Mesendoderm (in vitro differentiated cells): Measurements from ENCODE around the gene COX19.
"Not testable (repeated sequence)": the region's sequence is repeated elsewhere in the genome, so short reads cannot be mapped to it uniquely, and the experiment has no call there.

ENCODE experiments used
- DNase-seq: peaks from one replicate; pipeline ENCODE4 v3.0.0; 2013
- H2AK5ac ChIP-seq: 2 replicates; pipeline ENCODE4 v1.6.1; 2013; ENCODE audit warnings: low read length, inconsistent platforms
- H2BK120ac ChIP-seq: 2 replicates; pipeline ENCODE4 v1.6.1; 2013; ENCODE audit warnings: low read depth, mild to moderate bottlenecking, low read length, moderate library complexity, mixed read lengths
- H2BK15ac ChIP-seq: replicated peaks from 2 replicates; pipeline ENCODE4 v1.6.1; 2013; ENCODE audit warnings: low read depth, mild to moderate bottlenecking, moderate library complexity
- H2BK5ac ChIP-seq: 2 replicates; pipeline ENCODE4 v1.6.1; 2013; ENCODE audit warnings: low read length, inconsistent platforms
- H3K18ac ChIP-seq: 2 replicates; pipeline ENCODE4 v1.6.1; 2013; ENCODE audit warnings: mild to moderate bottlenecking, low read length, mixed read lengths
- H3K23ac ChIP-seq: one replicate; pipeline ENCODE4 v1.6.1; 2013; ENCODE audit warnings: low read length
- H3K27ac ChIP-seq: 2 replicates; pipeline ENCODE4 v1.5.1; 2013; ENCODE audit warnings: low read depth, mild to moderate bottlenecking, inconsistent platforms, low read length, moderate library complexity
- H3K27me3 ChIP-seq: 2 replicates; pipeline ENCODE4 v1.6.1; 2013; ENCODE audit warnings: low read length, control low read depth, mild to moderate bottlenecking, inconsistent platforms; ENCODE audit not compliant: insufficient read depth, poor library complexity
- H3K36me3 ChIP-seq: 2 replicates; pipeline ENCODE4 v1.6.1; 2013; ENCODE audit warnings: low read length, inconsistent platforms; ENCODE audit not compliant: control insufficient read depth, insufficient read depth
- H3K4ac ChIP-seq: one replicate; pipeline ENCODE4 v1.6.1; 2013; ENCODE audit warnings: low read depth, mild to moderate bottlenecking, low read length, moderate library complexity
- H3K4me1 ChIP-seq: 2 replicates; pipeline ENCODE4 v1.6.1; 2013; ENCODE audit warnings: low read depth, low read length, inconsistent platforms; ENCODE audit not compliant: control insufficient read depth
- H3K4me2 ChIP-seq: 2 replicates; pipeline ENCODE4 v1.6.1; 2013; ENCODE audit warnings: low read length
- H3K4me3 ChIP-seq: 2 replicates; pipeline ENCODE4 v1.5.1; 2013; ENCODE audit warnings: mild to moderate bottlenecking, low read length
- H3K56ac ChIP-seq: one replicate; pipeline ENCODE4 v1.6.1; 2013; ENCODE audit warnings: low read length
- H3K79me1 ChIP-seq: 2 replicates; pipeline ENCODE4 v1.6.1; 2013; ENCODE audit warnings: low read length, inconsistent platforms
- H3K79me2 ChIP-seq: 2 replicates; pipeline ENCODE4 v1.6.1; 2013; ENCODE audit warnings: mild to moderate bottlenecking, low read length; ENCODE audit not compliant: control insufficient read depth, insufficient read depth
- H3K9ac ChIP-seq: 2 replicates; pipeline ENCODE4 v1.6.1; 2013; ENCODE audit warnings: low read length, inconsistent platforms
- H4K5ac ChIP-seq: one replicate; pipeline ENCODE4 v1.6.1; 2013; ENCODE audit warnings: low read length
- H4K8ac ChIP-seq: one replicate; pipeline ENCODE4 v1.6.1; 2013; ENCODE audit warnings: low read depth, mild to moderate bottlenecking, control low read depth, low read length, moderate library complexity
- WGBS: extraction: QIAGEN DNeasy Blood & Tissue Kit; methylation state at CpG from one replicate; pipeline ENCODE4 v1.1.7; 2013; ENCODE audit warnings: low lambda C conversion rate, missing lambda C conversion rate; ENCODE audit not compliant: insufficient coverage; ENCODE audit errors: extremely low coverage; 5-methylcytosine and 5-hydroxymethylcytosine counted together

The COX19 gene

DNA sequence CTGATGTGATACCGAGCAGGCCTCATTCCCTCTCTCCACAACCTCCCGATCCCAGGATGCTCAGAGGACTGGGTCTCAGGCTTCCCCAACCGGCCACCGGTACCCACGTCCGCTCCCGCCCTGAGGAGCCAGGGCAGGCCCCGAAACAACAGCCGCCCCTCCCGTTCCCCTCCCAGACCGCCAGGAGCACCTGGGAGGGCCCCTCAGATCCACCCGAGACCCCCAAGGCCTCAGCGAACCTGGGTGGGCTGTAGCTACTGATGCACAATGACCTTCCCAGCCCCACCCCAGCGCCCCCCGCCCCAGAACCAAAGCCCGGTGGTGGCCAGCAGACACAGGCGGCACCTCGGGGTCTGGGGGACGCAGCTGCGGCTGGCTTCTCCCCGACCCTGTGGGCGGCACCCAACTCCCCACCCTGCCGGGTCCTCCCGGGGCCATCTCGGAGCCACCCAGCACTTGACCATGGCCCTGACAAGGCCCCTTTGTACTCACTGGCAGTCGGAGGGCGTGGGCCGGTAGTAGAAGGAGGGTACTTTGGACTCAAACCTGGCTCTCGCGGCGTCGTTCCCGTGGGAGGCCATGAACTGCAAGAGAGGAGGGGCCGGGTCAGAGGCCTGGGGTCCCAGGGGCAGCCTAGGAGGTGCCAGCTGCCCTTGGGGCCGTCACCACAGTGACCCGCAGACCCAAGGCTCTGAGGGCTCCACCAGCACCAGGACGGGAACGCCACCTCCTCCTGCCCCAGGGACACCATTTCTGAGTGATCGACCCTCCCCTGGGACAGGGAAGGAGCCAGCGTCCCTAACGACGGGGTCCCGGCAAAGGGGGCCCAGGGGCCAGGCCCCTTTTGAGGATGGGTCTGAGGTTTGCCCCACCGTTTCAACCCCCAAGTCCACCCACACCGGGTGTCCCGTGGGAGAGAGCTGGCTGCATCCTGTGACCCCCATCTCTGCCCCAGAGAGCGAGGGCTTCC lies 49.0 kb downstream of the COX19 start:
- H2AK5ac ChIP-seq = no peak overlapping the region
- H2BK5ac ChIP-seq = no peak overlapping the region
- no peak overlapping the region for H2BK120ac ChIP-seq
- H2BK15ac ChIP-seq = no peak overlapping the region
- no peaks in the 10 kb centered on the region for H3K36me3 ChIP-seq
- no peak overlapping the region for H3K56ac ChIP-seq
- no peaks in the 10 kb centered on the region for H3K27me3 ChIP-seq
- no peaks in the 10 kb centered on the region for H3K4me1 ChIP-seq
- no peak overlapping the region for H3K27ac ChIP-seq
- no peaks in the 10 kb centered on the region for H3K79me2 ChIP-seq
- no peak overlapping the region for H3K4me2 ChIP-seq
- no peak overlapping the region for H3K4ac ChIP-seq
- no peak overlapping the region for H3K4me3 ChIP-seq
- H3K18ac ChIP-seq = no peak overlapping the region
- no peak overlapping the region for H3K23ac ChIP-seq
- H3K9ac ChIP-seq = no peak overlapping the region
- H4K8ac ChIP-seq = no peak overlapping the region
- DNase-seq = no peak
- no peak overlapping the region for H4K5ac ChIP-seq
- no peaks in the 10 kb centered on the region for H3K79me1 ChIP-seq
- no CpG with 5 or more reads among the region's 47 CpGs for WGBS

DNA sequence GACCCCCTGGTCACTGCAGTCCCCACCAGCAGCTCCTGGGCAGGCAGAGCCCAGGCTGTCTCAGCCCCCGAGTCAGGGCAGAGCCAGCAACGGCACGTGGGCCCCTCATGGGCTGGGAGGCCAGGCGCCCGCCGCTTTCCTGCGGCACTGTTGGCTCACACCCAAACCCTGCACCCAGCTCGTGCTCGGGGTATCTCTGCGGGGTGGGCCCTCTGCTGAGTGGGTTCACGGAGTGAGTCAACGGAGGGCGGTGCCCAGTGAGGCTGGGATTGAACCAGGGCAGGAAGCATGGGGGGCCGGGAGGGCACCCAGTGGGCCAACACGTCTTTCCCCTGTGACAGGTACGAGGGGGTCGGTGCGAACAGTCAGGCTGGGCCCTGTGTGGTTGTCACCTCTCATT lies 49.7 kb downstream of the COX19 start:
- Histone ChIP-seq H3K4ac (no peak overlapping the region), H3K79me1 (no peaks in the 10 kb centered on the region), H3K27ac (no peak overlapping the region), H2BK5ac (no peak overlapping the region), H3K4me3 (no peak overlapping the region), H3K4me2 (no peak overlapping the region), H3K27me3 (no peaks in the 10 kb centered on the region), H2AK5ac (no peak overlapping the region), H2BK120ac (no peak overlapping the region), H3K18ac (no peak overlapping the region), H4K8ac (no peak overlapping the region), H4K5ac (no peak overlapping the region), H3K23ac (peak overlapping the region; percentile 9), H3K79me2 (no peaks in the 10 kb centered on the region), H3K36me3 (no peaks in the 10 kb centered on the region), H3K56ac (no peak overlapping the region), H2BK15ac (no peak overlapping the region), H3K4me1 (no peaks in the 10 kb centered on the region), H3K9ac (no peak overlapping the region)
- no CpG with 5 or more reads among the region's 18 CpGs for WGBS
- DNase-seq = no peak

DNA sequence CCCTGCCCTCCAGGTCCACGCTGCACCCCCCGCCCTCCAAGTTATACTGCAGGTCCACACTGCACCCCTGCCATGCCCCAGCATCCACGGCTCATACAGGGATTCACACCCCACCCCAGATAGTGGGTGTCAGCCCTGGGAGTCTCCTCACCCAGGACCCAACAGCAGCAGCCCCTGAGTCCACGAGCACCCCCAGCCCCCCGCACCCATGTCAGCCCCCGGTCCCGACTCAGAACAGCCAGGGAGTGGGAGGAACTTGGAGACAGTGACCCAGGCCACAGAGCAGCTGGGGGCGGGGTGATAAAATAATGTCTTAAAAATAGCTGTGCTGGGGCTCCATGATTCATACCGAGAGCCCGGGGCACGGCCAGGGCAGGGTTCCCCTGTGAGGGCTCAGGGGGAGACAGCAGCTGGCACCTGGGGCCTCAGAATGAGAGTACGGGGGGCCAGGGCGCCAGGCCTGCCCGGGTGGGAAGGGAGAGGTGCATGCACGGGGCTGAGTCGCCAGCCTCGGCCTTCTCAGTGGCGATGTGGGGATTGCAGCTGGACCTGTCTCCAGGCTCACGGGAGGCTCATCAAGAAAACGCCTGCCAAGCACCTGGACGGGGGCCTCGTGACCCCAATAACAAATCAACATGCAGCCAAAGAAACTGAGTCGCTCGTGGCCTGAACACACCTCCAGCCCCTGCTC lies 50.7 kb downstream of the COX19 start:
- Histone ChIP-seq H2AK5ac (no peak overlapping the region), H3K27me3 (no peaks in the 10 kb centered on the region), H3K36me3 (no peaks in the 10 kb centered on the region), H4K5ac (no peak overlapping the region), H3K79me1 (no peaks in the 10 kb centered on the region), H3K23ac (no peak overlapping the region), H3K27ac (no peak overlapping the region), H3K4me3 (no peak overlapping the region), H4K8ac (no peak overlapping the region), H2BK15ac (no peak overlapping the region), H3K9ac (no peak overlapping the region), H2BK120ac (no peak overlapping the region), H3K4me2 (no peak overlapping the region), H3K18ac (no peak overlapping the region), H3K56ac (no peak overlapping the region), H3K4ac (no peak overlapping the region), H3K4me1 (no peaks in the 10 kb centered on the region), H2BK5ac (no peak overlapping the region), H3K79me2 (no peaks in the 10 kb centered on the region)
- WGBS = no CpG with 5 or more reads among the region's 24 CpGs
- DNase-seq = no peak

DNA sequence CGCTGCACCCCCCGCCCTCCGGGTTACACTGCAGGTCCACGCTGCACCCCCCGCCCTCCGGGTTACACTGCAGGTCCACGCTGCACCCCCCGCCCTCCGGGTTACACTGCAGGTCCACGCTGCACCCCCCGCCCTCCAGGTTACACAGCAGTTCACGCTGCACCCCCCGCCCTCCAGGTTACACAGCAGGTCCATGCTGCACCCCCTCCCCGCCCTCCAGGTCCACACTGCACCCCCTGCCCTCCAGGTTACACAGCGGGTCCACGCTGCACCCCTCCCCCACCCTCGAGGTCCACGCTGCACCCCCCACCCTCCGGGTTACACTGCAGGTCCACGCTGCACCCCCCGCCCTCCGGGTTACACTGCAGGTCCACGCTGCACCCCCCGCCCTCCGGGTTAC lies 51.3 kb downstream of the COX19 start:
- not testable (repeated sequence) for H3K56ac ChIP-seq, DNase-seq, H3K27ac ChIP-seq, H3K79me1 ChIP-seq, H3K4me1 ChIP-seq, H3K4ac ChIP-seq, H3K27me3 ChIP-seq, H3K9ac ChIP-seq, H2AK5ac ChIP-seq, H4K5ac ChIP-seq, H3K18ac ChIP-seq, H3K4me3 ChIP-seq, H2BK15ac ChIP-seq, H3K79me2 ChIP-seq, H2BK5ac ChIP-seq, H3K23ac ChIP-seq, H2BK120ac ChIP-seq, H4K8ac ChIP-seq, H3K36me3 ChIP-seq, H3K4me2 ChIP-seq
- no CpG with 5 or more reads among the region's 25 CpGs for WGBS

DNA sequence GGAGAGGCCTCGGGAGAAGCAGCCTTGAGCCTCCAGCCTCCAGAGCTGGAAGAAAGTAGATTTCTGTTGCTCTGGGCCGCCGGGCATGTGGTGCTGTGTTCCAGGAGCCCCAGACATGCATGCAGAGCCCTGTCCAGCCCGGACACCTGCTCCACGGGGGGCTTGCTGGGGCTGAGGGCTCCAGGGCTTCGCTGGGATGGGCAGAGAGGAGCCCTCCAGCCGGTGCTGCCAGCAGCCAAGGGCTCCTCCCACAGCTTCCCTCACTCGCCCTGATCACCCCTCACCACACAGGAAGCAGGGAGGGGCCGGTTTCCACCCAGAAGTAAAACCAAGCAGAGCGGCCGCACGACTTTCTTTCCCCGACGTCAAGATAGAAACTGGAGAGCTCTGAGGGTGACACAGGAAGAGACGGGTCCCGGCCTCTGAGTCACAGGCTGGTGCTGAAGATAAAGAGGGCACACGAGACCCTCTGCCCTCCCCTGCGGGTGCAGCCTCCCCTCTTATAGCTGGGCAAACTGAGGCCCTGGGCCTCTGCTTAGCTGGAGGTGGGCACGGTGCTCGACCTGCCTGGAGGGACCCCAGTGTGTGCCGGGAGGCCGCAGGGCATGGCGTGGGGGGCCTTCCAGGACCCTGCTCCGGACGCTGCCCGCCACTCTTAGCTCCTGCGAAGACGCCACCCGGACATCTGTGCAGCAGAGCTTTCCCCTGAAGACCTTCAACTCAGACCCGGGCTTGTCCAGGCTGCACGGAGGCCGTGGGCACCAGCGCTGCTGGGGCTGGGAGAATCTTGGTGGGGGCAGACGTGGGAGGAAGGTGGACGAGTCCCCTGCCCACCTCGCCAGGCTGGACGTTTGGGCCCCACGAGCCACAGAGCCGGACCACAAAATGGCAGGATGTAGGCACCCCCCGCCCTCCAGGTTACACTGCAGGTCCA lies 52.0 kb downstream of the COX19 start:
- DNase-seq = peak; percentile 48
- Histone ChIP-seq H2BK5ac (no peak overlapping the region), H4K8ac (no peak overlapping the region), H2AK5ac (no peak overlapping the region), H3K56ac (no peak overlapping the region), H3K36me3 (no peaks in the 10 kb centered on the region), H3K23ac (no peak overlapping the region), H3K4me2 (no peak overlapping the region), H3K4me1 (no peaks in the 10 kb centered on the region), H2BK15ac (no peak overlapping the region), H3K9ac (no peak overlapping the region), H3K27me3 (no peaks in the 10 kb centered on the region), H3K27ac (no peak overlapping the region), H4K5ac (no peak overlapping the region), H3K18ac (no peak overlapping the region), H3K4ac (no peak overlapping the region), H3K79me2 (no peaks in the 10 kb centered on the region), H3K79me1 (no peaks in the 10 kb centered on the region), H2BK120ac (no peak overlapping the region), H3K4me3 (no peak overlapping the region)
- no CpG with 5 or more reads among the region's 40 CpGs for WGBS
